ENCODE data around the gene SMTNL1. TPM values are rescaled to one million over a fixed set of nuclear protein-coding genes. Genes with fewer than 3 reads are reported as not detected.

Gene SMTNL1
- total and polyA plus RNA-seq, 10 donors, result not detected

DNA sequence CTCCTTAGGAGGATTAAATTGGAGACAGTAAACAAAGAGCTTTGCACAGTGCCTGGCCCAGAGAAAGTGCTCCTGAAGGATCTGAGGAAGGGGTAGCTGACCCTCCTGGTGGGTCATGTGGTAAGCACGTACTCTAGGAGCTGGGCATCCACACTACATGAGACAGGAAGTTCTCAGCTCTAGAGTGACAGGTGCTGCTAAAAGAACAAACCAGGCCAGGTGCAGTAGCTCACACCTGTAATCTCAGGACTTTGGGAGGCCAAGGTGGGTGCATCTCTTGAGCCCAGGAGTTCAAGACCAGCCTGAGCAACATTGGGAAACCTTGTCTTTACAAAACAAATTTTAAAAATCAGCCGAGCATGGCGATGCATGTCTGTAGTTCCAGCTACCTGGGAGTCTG lies 35.0 kb upstream of the SMTNL1 start:
- H3K9me3 ChIP-seq, result no peaks in the 10 kb centered on the region
- H3K36me3 ChIP-seq, result peaks cover 0 to 46% (median 0%) of the 10 kb centered on the region in 6 donors
- no peak overlapping the region for H3K27ac ChIP-seq
- 88 to 97% (median 95%) methylated on average over 3 of the region's 3 CpGs for WGBS, 5 donors
- H3K27me3 ChIP-seq (replicated peaks in 1 of 7), result no peaks in the 10 kb centered on the region
- DNase-seq, result no peak
- intact Hi-C loops (cut with DNase I; ENCODE audit: low total_unique reads), result no loop called here
- H3K4me1 ChIP-seq, result peaks cover 3 to 26% (median 17%) of the 10 kb centered on the region in 6 donors
- TF ChIP-seq POLR2A (IDR thresholded peaks at IDR 0.05) (no peak), POLR2AphosphoS5 (IDR thresholded peaks at IDR 0.05) (no peak)
- TF ChIP-seq, protein P1, sequence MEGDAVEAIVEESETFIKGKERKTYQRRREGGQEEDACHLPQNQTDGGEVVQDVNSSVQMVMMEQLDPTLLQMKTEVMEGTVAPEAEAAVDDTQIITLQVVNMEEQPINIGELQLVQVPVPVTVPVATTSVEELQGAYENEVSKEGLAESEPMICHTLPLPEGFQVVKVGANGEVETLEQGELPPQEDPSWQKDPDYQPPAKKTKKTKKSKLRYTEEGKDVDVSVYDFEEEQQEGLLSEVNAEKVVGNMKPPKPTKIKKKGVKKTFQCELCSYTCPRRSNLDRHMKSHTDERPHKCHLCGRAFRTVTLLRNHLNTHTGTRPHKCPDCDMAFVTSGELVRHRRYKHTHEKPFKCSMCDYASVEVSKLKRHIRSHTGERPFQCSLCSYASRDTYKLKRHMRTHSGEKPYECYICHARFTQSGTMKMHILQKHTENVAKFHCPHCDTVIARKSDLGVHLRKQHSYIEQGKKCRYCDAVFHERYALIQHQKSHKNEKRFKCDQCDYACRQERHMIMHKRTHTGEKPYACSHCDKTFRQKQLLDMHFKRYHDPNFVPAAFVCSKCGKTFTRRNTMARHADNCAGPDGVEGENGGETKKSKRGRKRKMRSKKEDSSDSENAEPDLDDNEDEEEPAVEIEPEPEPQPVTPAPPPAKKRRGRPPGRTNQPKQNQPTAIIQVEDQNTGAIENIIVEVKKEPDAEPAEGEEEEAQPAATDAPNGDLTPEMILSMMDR (IDR thresholded peaks at IDR 0.05 in 8 of 11, conservative IDR thresholded peaks at IDR 0.05 in 3 of 11), result no peak
- no peak overlapping the region for H3K4me3 ChIP-seq

DNA sequence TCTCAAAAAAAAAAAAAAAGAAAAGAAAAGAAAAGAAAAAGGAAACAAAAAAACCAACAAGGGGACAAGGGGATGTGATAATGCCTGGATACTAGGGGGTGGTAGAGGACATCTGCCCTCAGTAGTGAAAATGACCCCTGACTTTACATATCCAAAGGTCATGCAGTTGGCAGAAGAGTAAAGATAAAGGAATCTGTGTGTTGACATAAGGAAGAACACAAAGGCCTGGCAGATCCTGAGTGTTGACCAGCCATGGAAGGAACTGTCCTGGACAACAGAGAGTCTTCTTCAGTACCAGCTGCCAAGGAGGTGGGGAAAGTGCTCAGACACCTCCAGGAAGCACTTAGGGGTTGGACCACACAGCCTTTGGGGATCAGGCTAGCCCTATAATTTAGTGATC lies 34.5 kb upstream of the SMTNL1 start:
- H3K27ac ChIP-seq, result no peak overlapping the region
- no peak for TF ChIP-seq POLR2AphosphoS5 (IDR thresholded peaks at IDR 0.05)
- no peaks in the 10 kb centered on the region for H3K9me3 ChIP-seq

DNA sequence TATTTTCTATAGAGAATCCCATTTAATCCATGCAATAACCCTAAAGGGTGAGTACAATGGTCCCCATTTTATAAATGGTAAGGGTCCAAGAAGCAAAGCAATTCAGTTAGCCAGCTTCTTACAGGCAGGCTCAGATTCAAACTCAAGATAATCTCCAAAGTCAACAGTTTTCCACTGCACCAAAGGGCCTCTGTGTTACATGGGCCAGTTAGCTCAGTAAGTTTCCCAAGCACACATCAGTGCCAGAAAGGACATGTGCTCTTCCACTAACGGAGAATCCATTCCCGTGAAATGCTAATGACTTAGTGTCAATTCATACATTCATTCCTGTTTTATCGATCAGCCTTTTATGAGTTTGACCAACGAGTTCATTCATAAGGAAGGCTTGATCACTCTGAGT lies 32.9 kb upstream of the SMTNL1 start:
- H3K9me3 ChIP-seq, result no peaks in the 10 kb centered on the region
- intact Hi-C loops (cut with DNase I; ENCODE audit: low total_unique reads), result no loop called here
- H3K4me3 ChIP-seq, result no peak overlapping the region
- no peaks in the 10 kb centered on the region for H3K27me3 ChIP-seq (replicated peaks in 1 of 7)
- DNase-seq, result no peak
- H3K36me3 ChIP-seq, result peaks cover 0 to 47% (median 0%) of the 10 kb centered on the region in 6 donors
- H3K4me1 ChIP-seq, result peaks cover 0 to 12% (median 7%) of the 10 kb centered on the region in 6 donors
- H3K27ac ChIP-seq, result no peak overlapping the region
- TF ChIP-seq, protein P1 (IDR thresholded peaks at IDR 0.05 in 8 of 11, conservative IDR thresholded peaks at IDR 0.05 in 3 of 11), result no peak
- TF ChIP-seq POLR2A (IDR thresholded peaks at IDR 0.05) (no peak), POLR2AphosphoS5 (IDR thresholded peaks at IDR 0.05) (no peak)
- 89 to 95% (median 92%) methylated on average over 4 of the region's 4 CpGs for WGBS, 5 donors

More for the DNA sequence above, 34.5 kb upstream of the SMTNL1 start:
- DNase-seq, result no peak
- H3K4me1 ChIP-seq, result peaks cover 3 to 26% (median 17%) of the 10 kb centered on the region in 6 donors
- H3K36me3 ChIP-seq, result peaks cover 0 to 47% (median 0%) of the 10 kb centered on the region in 6 donors
- H3K4me3 ChIP-seq, result no peak overlapping the region
- intact Hi-C loops (cut with DNase I; ENCODE audit: low total_unique reads), result no loop called here
- no peaks in the 10 kb centered on the region for H3K27me3 ChIP-seq (replicated peaks in 1 of 7)

DNA sequence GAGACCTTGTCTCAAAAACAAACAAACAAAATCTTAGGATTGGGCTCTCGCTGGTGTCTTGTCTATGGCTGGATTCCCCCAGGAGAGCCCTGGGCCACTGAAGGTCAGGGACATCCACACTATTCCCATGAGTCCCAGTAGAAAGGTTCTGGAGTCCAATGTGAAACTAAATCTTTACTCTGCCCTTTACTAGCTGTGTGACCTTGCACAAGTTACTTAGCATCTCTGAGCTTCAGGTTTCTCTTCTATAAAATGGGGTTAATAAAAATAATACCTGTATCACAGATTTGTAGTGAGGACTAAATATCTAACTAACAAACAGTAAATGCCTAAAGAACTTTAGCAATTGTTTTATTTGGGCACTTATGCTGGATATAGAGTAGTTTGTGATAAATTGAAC lies 30.9 kb upstream of the SMTNL1 start:
- TF ChIP-seq, protein P1 (IDR thresholded peaks at IDR 0.05 in 8 of 11, conservative IDR thresholded peaks at IDR 0.05 in 3 of 11), result no peak
- no peak for TF ChIP-seq POLR2AphosphoS5 (IDR thresholded peaks at IDR 0.05)
- TF ChIP-seq POLR2A (IDR thresholded peaks at IDR 0.05), result no peak
- WGBS, 5 donors, result 95 to 100% (median 96%) methylated on average over 1 of the region's 1 CpG
- no peaks in the 10 kb centered on the region for H3K9me3 ChIP-seq
- peaks cover 0 to 34% (median 0%) of the 10 kb centered on the region in 6 donors for H3K36me3 ChIP-seq
- H3K4me1 ChIP-seq, result no peaks in the 10 kb centered on the region
- intact Hi-C loops (cut with DNase I; ENCODE audit: low total_unique reads), result no loop called here
- no peak for DNase-seq
- no peak overlapping the region for H3K27ac ChIP-seq
- H3K27me3 ChIP-seq (replicated peaks in 1 of 7), result no peaks in the 10 kb centered on the region
- H3K4me3 ChIP-seq, result no peak overlapping the region
